RWPE2 (cell line): ENCODE measurements around the gene SURF4.
A peak's percentile ranks its signal among the peaks of the same experiment; 100 is the strongest.
"Not testable (repeated sequence)": the region's sequence is repeated elsewhere in the genome, so short reads cannot be mapped to it uniquely, and the experiment has no call there.

Source experiments
- ATAC-seq: fragments of 200-7000 bp; cut with Tn5 transposase; 3 replicates; pipeline ENCODE4 v1.9.1; 2021; ENCODE audit warnings: low read depth
- DNase-seq: peaks from one replicate; pipeline ENCODE4 v3.0.0-alpha.2; 2020; ENCODE audit warnings: low spot score
- H3K27ac ChIP-seq: fragments of 450-650 bp; 2 replicates; pipeline ENCODE4 v1.5.1; 2017; ENCODE audit warnings: mild to moderate bottlenecking; ENCODE audit not compliant: poor library complexity, severe bottlenecking
- H3K27me3 ChIP-seq: fragments of 250-450 bp; sonication (Bioruptor Pico); 2 replicates; pipeline ENCODE4 v1.5.1; 2021; ENCODE audit warnings: mild to moderate bottlenecking, moderate library complexity; ENCODE audit not compliant: insufficient read depth, poor library complexity, severe bottlenecking
- H3K36me3 ChIP-seq: fragments of 250-450 bp; sonication (Bioruptor Pico); 2 replicates; pipeline ENCODE4 v1.5.1; 2020; ENCODE audit warnings: low read depth, mild to moderate bottlenecking, moderate library complexity
- H3K4me1 ChIP-seq: fragments of 250-450 bp; sonication (Bioruptor Pico); 2 replicates; pipeline ENCODE4 v1.5.1; 2021; ENCODE audit warnings: mild to moderate bottlenecking, moderate library complexity; ENCODE audit not compliant: insufficient read depth, poor library complexity, severe bottlenecking
- H3K4me3 ChIP-seq: fragments of 250-450 bp; sonication (Bioruptor Pico); 2 replicates; pipeline ENCODE4 v1.5.1; 2021; ENCODE audit warnings: mild to moderate bottlenecking, moderate library complexity; ENCODE audit not compliant: severe bottlenecking
- H3K9me3 ChIP-seq: fragments of 250-450 bp; sonication (Bioruptor Pico); 2 replicates; pipeline ENCODE4 v1.5.1; 2021; ENCODE audit warnings: mild to moderate bottlenecking, moderate library complexity; ENCODE audit not compliant: severe bottlenecking
- CTCF ChIP-seq: fragments of 450-650 bp; IDR thresholded peaks from one replicate; pipeline ENCODE4 v1.5.1; 2017; ENCODE audit warnings: mild to moderate bottlenecking, moderate library complexity; ENCODE audit not compliant: poor library complexity, severe bottlenecking

SURF4 gene

GRCh38 chr9:133397895-133398294 is 22.0 kb upstream of the SURF4 start:
- TF ChIP-seq CTCF, result no peak
- no peaks in the 10 kb centered on the region for H3K36me3 ChIP-seq
- ATAC-seq (no peak), DNase-seq (no peak)
- no peaks in the 10 kb centered on the region for H3K27me3 ChIP-seq
- H3K4me3 ChIP-seq, result no peak overlapping the region
- no peaks in the 10 kb centered on the region for H3K9me3 ChIP-seq
- H3K27ac ChIP-seq, result no peak overlapping the region
- no peaks in the 10 kb centered on the region for H3K4me1 ChIP-seq

GRCh38 chr9:133397370-133397769 is 21.5 kb upstream of the SURF4 start:
- Histone ChIP-seq H3K27ac (no peak overlapping the region), H3K27me3 (no peaks in the 10 kb centered on the region), H3K4me1 (no peaks in the 10 kb centered on the region), H3K4me3 (no peak overlapping the region), H3K9me3 (no peaks in the 10 kb centered on the region), H3K36me3 (no peaks in the 10 kb centered on the region)
- ATAC-seq (no peak), DNase-seq (no peak)
- no peak for TF ChIP-seq CTCF

GRCh38 chr9:133396952-133397351 is 21.1 kb upstream of the SURF4 start:
- ATAC-seq (no peak), DNase-seq (no peak)
- H3K36me3 ChIP-seq, result no peaks in the 10 kb centered on the region

GRCh38 chr9:133394687-133395271 is 18.9 kb upstream of the SURF4 start:
- Histone ChIP-seq H3K9me3 (no peaks in the 10 kb centered on the region), H3K36me3 (no peaks in the 10 kb centered on the region), H3K4me3 (no peak overlapping the region), H3K27me3 (no peaks in the 10 kb centered on the region), H3K4me1 (no peaks in the 10 kb centered on the region), H3K27ac (no peak overlapping the region)
- TF ChIP-seq CTCF, result no peak
- DNase-seq, result no peak
- ATAC-seq, result peak; percentile 29; the same call in 2 of the 3 replicates

More at GRCh38 chr9:133396952-133397351, 21.1 kb upstream of the SURF4 start:
- H3K27me3 ChIP-seq, result no peaks in the 10 kb centered on the region
- no peak for TF ChIP-seq CTCF
- H3K27ac ChIP-seq, result no peak overlapping the region
- no peak overlapping the region for H3K4me3 ChIP-seq
- no peaks in the 10 kb centered on the region for H3K9me3 ChIP-seq
- no peaks in the 10 kb centered on the region for H3K4me1 ChIP-seq

GRCh38 chr9:133393399-133393798 is 17.5 kb upstream of the SURF4 start:
- no peak for TF ChIP-seq CTCF
- H3K4me1 ChIP-seq, result no peaks in the 10 kb centered on the region
- ATAC-seq (no peak), DNase-seq (no peak)
- H3K9me3 ChIP-seq, result no peaks in the 10 kb centered on the region
- H3K36me3 ChIP-seq, result no peaks in the 10 kb centered on the region
- no peak overlapping the region for H3K27ac ChIP-seq
- no peak overlapping the region for H3K4me3 ChIP-seq
- no peaks in the 10 kb centered on the region for H3K27me3 ChIP-seq

GRCh38 chr9:133392308-133392707 is 16.4 kb upstream of the SURF4 start:
- not testable (repeated sequence) for H3K27ac ChIP-seq, DNase-seq, H3K4me1 ChIP-seq, H3K27me3 ChIP-seq, H3K4me3 ChIP-seq, ATAC-seq, H3K36me3 ChIP-seq, H3K9me3 ChIP-seq

- H3K4me3 ChIP-seq, DNase-seq, H3K9me3 ChIP-seq, ATAC-seq, H3K36me3 ChIP-seq, H3K4me1 ChIP-seq, H3K27me3 ChIP-seq, H3K27ac ChIP-seq: not testable (repeated sequence)
Observed at GRCh38 chr9:133391449-133391848, 15.6 kb upstream of the SURF4 start.
